GM12874 (cell line): ENCODE results near the gene ARFGEF3.

Source experiments
- TF ChIP-seq, protein P1 (sequence below): IDR thresholded peaks from 2 replicates; pipeline ENCODE4 v1.5.1; 2011; ENCODE audit warnings: low read depth, mild to moderate bottlenecking, control low read depth, low read length, moderate library complexity; ENCODE audit not compliant: insufficient read depth

ARFGEF3 gene

DNA sequence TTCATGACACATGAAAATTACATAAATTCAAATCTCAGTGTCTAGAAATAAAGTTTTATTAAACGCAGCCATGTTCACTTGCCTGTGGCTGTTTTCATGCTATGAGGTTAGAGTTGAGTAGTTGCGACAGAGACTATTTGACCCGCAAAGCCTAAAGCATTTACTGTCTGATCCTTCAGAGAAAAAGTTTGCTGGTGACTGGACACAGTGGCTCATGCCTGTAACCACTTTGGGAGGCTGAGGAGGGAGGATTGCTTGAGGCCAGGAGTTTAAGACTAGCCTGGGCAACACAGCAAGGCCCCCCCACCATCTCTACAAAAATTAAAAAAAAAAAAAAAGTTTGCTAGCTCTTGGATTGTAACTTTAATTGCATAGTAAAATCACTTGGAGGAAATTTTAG, 225.2 kb downstream of the ARFGEF3 start:
- TF ChIP-seq, protein P1, sequence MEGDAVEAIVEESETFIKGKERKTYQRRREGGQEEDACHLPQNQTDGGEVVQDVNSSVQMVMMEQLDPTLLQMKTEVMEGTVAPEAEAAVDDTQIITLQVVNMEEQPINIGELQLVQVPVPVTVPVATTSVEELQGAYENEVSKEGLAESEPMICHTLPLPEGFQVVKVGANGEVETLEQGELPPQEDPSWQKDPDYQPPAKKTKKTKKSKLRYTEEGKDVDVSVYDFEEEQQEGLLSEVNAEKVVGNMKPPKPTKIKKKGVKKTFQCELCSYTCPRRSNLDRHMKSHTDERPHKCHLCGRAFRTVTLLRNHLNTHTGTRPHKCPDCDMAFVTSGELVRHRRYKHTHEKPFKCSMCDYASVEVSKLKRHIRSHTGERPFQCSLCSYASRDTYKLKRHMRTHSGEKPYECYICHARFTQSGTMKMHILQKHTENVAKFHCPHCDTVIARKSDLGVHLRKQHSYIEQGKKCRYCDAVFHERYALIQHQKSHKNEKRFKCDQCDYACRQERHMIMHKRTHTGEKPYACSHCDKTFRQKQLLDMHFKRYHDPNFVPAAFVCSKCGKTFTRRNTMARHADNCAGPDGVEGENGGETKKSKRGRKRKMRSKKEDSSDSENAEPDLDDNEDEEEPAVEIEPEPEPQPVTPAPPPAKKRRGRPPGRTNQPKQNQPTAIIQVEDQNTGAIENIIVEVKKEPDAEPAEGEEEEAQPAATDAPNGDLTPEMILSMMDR, result no peak

DNA sequence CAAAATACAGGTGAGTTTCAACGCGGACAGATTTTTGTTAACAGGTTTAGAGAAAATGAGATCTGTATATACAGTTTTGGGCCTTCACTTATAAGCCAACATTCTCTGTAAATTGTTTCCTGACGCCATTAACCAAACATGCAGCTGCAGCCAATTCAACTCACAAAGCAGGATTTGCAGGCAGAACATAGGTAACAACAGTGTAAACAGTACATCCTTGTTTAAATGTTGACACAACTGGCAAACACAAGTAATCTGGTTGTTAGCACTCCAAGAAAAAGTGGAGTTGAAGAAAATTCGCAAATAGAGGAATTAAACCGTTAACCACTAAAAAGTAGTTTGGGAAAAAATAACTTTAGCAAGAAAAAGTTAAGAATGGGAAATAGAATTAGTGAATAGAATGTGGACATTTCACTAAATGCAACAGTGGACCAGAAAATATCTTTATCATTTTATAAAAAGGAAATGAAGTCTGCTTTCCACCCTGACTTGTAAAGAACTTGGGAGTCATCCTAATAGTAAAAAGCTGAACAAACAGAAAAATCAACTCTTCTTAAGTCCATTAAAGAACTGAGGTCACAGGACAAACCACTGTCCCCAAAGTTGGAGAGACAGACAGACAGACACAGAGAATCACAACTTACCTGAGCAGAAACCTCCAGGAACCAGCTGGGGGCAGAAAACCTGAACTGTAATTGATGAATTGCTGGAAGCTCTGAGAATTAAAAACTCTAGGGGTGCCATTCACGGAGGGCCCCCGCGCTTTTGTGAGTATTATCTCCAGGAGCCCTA, 226.0 kb downstream of the ARFGEF3 start:
- TF ChIP-seq, protein P1, result no peak

DNA sequence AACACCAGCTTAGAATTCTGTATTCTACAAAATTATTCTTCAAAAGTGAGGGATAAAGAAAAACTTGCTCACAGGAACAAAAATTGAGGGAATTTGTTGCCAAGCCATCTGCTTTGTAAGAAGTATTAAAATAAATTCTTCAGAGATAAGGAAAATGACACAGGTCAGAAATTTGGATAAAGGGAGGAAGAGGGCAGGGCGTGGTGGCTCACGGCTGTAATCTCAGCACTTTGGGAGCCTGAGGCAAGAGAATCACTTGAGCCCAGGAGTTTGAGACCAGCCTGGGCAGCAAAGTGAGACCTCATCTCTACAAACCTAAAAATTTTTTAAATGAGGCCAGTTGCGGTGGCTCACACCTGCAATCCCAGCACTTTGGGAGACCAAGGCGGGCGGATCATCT, 227.8 kb downstream of the ARFGEF3 start:
- TF ChIP-seq, protein P1, result no peak
